ENCODE data around the gene CERS6.

DNA sequence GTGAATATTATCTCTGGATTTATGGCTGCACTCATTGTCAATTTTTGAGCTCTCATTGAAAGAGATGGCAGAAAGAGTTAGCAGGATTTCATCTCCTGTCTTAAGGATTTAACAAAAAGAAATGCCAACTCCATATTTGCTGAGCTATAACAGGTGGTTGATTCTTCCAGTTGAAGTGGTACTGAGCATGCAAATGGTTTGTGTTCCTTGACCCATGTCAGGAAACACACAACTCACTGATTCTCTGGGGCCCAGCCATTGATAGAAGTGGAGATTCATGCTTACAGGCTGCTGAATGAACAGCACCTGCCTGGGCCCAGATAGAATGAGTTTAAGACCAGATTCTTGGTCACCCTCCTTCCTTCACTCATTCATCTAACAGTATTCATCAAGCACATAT lies 128.8 kb downstream of the CERS6 start:
- TF ChIP-seq, protein P1, sequence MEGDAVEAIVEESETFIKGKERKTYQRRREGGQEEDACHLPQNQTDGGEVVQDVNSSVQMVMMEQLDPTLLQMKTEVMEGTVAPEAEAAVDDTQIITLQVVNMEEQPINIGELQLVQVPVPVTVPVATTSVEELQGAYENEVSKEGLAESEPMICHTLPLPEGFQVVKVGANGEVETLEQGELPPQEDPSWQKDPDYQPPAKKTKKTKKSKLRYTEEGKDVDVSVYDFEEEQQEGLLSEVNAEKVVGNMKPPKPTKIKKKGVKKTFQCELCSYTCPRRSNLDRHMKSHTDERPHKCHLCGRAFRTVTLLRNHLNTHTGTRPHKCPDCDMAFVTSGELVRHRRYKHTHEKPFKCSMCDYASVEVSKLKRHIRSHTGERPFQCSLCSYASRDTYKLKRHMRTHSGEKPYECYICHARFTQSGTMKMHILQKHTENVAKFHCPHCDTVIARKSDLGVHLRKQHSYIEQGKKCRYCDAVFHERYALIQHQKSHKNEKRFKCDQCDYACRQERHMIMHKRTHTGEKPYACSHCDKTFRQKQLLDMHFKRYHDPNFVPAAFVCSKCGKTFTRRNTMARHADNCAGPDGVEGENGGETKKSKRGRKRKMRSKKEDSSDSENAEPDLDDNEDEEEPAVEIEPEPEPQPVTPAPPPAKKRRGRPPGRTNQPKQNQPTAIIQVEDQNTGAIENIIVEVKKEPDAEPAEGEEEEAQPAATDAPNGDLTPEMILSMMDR (IDR thresholded peaks at IDR 0.05): no peak
- TF ChIP-seq POLR2A (IDR thresholded peaks at IDR 0.05): no peak

All from testis (tissue), 2 donors.